GM10266 (cell line): Measurements from ENCODE around the gene SLC18A3.

Source experiments
- DNase-seq: peaks from one replicate; pipeline ENCODE4 v3.0.0; 2012; ENCODE audit errors: extremely low spot score
- CTCF ChIP-seq: IDR thresholded peaks from 2 replicates; pipeline ENCODE4 v1.5.1; 2012; ENCODE audit warnings: mild to moderate bottlenecking, low read depth; ENCODE audit not compliant: control insufficient read depth, insufficient read depth; ENCODE audit errors: missing control alignments

The SLC18A3 gene

GRCh38 chr10:49595713-49596492 is 14.2 kb upstream of the SLC18A3 start:
- no peak for TF ChIP-seq CTCF
- DNase-seq, result no peak

- no peak for DNase-seq
- no peak for TF ChIP-seq CTCF
Observed at GRCh38 chr10:49596493-49596809, 13.7 kb upstream of the SLC18A3 start.

- DNase-seq, result no peak
- TF ChIP-seq CTCF, result no peak
Observed at GRCh38 chr10:49596836-49597235, 13.3 kb upstream of the SLC18A3 start.

- TF ChIP-seq CTCF, result no peak
- no peak for DNase-seq
Observed at GRCh38 chr10:49597426-49598163, 12.5 kb upstream of the SLC18A3 start.

- TF ChIP-seq CTCF, result no peak
- DNase-seq, result no peak
Observed at GRCh38 chr10:49598164-49598856, 11.8 kb upstream of the SLC18A3 start.

GRCh38 chr10:49598986-49599385 is 11.1 kb upstream of the SLC18A3 start:
- no peak for DNase-seq
- no peak for TF ChIP-seq CTCF

- TF ChIP-seq CTCF, result no peak
- no peak for DNase-seq
Observed at GRCh38 chr10:49599546-49599945, 10.6 kb upstream of the SLC18A3 start.
